Endothelial cell (in vitro differentiated cells): ENCODE data around the gene ZNF566. TPM values are rescaled to one million over a fixed set of nuclear protein-coding genes. Genes with fewer than 3 reads are reported as not detected.
A peak's percentile ranks its signal among the peaks of the same experiment; 100 is the strongest.

Experiments
- DNase-seq: peaks from one replicate; pipeline ENCODE4 v3.0.0; 2021; ENCODE audit warnings: low spot score
- H3K27ac Mint-ChIP-seq: one replicate; pipeline ENCODE4 v1.8.0; 2021; ENCODE audit warnings: mixed read lengths, inconsistent platforms; ENCODE audit not compliant: unreplicated experiment
- H3K27me3 Mint-ChIP-seq: one replicate; pipeline ENCODE4 v1.8.0; 2021; ENCODE audit warnings: mild to moderate bottlenecking, moderate library complexity, mixed read lengths, inconsistent platforms; ENCODE audit not compliant: unreplicated experiment
- H3K36me3 Mint-ChIP-seq: one replicate; pipeline ENCODE4 v1.8.0; 2021; ENCODE audit warnings: mild to moderate bottlenecking, low read depth, mixed read lengths, inconsistent platforms; ENCODE audit not compliant: unreplicated experiment
- H3K4me1 Mint-ChIP-seq: one replicate; pipeline ENCODE4 v1.8.0; 2021; ENCODE audit warnings: mild to moderate bottlenecking, mixed read lengths, inconsistent platforms; ENCODE audit not compliant: unreplicated experiment
- H3K4me3 Mint-ChIP-seq: one replicate; pipeline ENCODE4 v1.8.0; 2021; ENCODE audit warnings: mild to moderate bottlenecking, mixed read lengths, inconsistent platforms; ENCODE audit not compliant: unreplicated experiment
- H3K9me3 Mint-ChIP-seq: one replicate; pipeline ENCODE4 v1.8.0; 2021; ENCODE audit warnings: mixed read lengths, inconsistent platforms; ENCODE audit not compliant: unreplicated experiment
- total RNA-seq: library from RNA; stranded (reverse); fragmentation: NEBNext Ultra II Directional; extraction: Animal tissue kit (Norgen Biotek cat#: 25700); gene quantifications from one replicate; pipeline ENCODE4 v1.2.1, GENCODE V29; 2021; ENCODE audit not compliant: unreplicated experiment
- TF ChIP-seq, protein P1 (sequence below): fragments of 200-600 bp; sonication (generic); IDR thresholded peaks from one replicate; pipeline ENCODE4 v1.5.0; 2021; ENCODE audit warnings: antibody characterized with exemption; ENCODE audit not compliant: unreplicated experiment

The ZNF566 gene
- total RNA-seq, 1 donor from 2014 or later: 10.4 TPM

- Mint-ChIP-seq H3K27me3 (no peaks in the 10 kb centered on the region), H3K4me1 (peaks cover 11% of the 10 kb centered on the region), H3K9me3 (peaks cover 5% of the 10 kb centered on the region), H3K27ac (no peak overlapping the region), H3K36me3 (peaks cover 51% of the 10 kb centered on the region), H3K4me3 (peak overlapping the region; percentile 33)
- DNase-seq: no peak
- TF ChIP-seq, protein P1, sequence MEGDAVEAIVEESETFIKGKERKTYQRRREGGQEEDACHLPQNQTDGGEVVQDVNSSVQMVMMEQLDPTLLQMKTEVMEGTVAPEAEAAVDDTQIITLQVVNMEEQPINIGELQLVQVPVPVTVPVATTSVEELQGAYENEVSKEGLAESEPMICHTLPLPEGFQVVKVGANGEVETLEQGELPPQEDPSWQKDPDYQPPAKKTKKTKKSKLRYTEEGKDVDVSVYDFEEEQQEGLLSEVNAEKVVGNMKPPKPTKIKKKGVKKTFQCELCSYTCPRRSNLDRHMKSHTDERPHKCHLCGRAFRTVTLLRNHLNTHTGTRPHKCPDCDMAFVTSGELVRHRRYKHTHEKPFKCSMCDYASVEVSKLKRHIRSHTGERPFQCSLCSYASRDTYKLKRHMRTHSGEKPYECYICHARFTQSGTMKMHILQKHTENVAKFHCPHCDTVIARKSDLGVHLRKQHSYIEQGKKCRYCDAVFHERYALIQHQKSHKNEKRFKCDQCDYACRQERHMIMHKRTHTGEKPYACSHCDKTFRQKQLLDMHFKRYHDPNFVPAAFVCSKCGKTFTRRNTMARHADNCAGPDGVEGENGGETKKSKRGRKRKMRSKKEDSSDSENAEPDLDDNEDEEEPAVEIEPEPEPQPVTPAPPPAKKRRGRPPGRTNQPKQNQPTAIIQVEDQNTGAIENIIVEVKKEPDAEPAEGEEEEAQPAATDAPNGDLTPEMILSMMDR: no peak
Observed at GRCh38 chr19:36409841-36410240, 79.5 kb downstream of the ZNF566 start.

- peaks cover 13% of the 10 kb centered on the region for H3K4me1 Mint-ChIP-seq
- H3K4me3 Mint-ChIP-seq: peak overlapping the region; percentile 78
- peaks cover 5% of the 10 kb centered on the region for H3K9me3 Mint-ChIP-seq
- TF ChIP-seq, protein P1: no peak
- DNase-seq: no peak
- H3K27me3 Mint-ChIP-seq: no peaks in the 10 kb centered on the region
- peak overlapping the region; percentile 51 for H3K27ac Mint-ChIP-seq
- H3K36me3 Mint-ChIP-seq: peaks cover 58% of the 10 kb centered on the region
Observed at GRCh38 chr19:36408101-36408500, 81.3 kb downstream of the ZNF566 start.

DNA sequence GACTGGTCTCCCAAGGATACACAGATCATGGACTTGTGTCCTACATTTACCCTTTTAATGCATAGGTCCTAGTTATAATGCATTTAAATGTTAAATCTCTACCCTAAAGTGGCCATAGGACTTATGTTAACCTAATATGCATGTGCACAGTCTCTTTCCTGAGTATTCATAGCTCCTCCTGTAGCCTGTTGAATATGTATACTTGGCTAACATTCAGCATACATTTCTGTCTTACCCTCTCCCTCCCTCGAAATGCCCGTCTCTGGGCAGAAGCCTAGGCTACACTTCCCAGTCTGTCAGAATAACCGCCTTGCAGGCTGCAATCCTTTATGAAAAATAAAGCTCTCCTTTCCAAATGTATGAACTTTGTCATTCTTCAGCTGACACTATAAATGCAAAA is 84.9 kb downstream of the ZNF566 start:
- Mint-ChIP-seq H3K36me3 (peaks cover 64% of the 10 kb centered on the region), H3K27me3 (no peaks in the 10 kb centered on the region), H3K4me3 (peak overlapping the region; percentile 34), H3K27ac (no peak overlapping the region), H3K9me3 (peaks cover 5% of the 10 kb centered on the region), H3K4me1 (peaks cover 13% of the 10 kb centered on the region)
- DNase-seq: no peak
- TF ChIP-seq, protein P1: no peak

DNA sequence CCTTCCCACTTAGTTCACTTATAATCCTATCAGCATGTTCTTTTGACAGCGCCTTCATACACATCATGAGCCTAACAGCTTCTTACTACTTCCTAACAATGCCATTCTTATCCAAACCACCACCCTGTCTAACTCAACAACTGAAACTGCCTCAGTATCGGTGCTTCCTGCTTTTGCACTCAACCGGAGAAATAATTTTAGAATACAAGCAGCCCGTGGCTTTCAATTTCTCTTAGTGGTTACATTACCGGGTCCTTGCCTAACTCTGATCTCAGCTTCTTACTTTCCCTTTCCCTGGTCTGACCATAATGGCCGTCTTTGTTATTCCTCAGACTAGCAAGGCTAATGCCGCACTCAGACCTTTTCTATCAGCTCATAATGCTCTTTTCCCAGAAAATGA is 87.9 kb downstream of the ZNF566 start:
- Mint-ChIP-seq H3K9me3 (peaks cover 10% of the 10 kb centered on the region), H3K4me3 (peak overlapping the region; percentile 73), H3K36me3 (peaks cover 74% of the 10 kb centered on the region), H3K27me3 (no peaks in the 10 kb centered on the region), H3K27ac (no peak overlapping the region), H3K4me1 (peaks cover 4% of the 10 kb centered on the region)
- no peak for DNase-seq
- TF ChIP-seq, protein P1: no peak

DNA sequence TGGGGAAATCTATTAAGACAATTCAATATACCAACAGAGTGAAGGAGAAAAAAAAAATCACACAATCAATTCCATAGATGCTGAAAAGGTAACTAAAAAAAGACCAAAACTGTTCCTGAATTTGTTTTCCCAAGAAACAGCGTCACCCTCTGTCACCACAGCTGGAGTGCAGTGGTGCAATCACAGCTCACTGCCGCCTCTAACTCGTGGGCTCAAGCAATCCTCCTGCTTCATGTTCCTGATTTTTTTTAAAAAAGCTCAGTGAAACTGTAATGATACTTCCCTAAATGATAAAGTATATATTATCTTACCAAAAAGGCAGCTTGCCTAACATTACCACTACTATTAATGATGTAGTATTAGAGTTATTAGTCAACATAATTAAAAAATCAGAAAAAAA is 90.8 kb downstream of the ZNF566 start:
- Mint-ChIP-seq H3K9me3 (peaks cover 19% of the 10 kb centered on the region), H3K27ac (no peak overlapping the region), H3K27me3 (peaks cover 2% of the 10 kb centered on the region), H3K36me3 (peaks cover 70% of the 10 kb centered on the region), H3K4me1 (no peaks in the 10 kb centered on the region), H3K4me3 (no peak overlapping the region)
- DNase-seq: no peak
- TF ChIP-seq, protein P1: no peak

Other genes with a start within 250 kb of the ZNF566 start
- gene ZFP14, start 110.4 kb downstream of the ZNF566 start, total RNA-seq: 13.9 TPM
- 11.5 TPM for gene ZFP82, start 70.9 kb downstream of the ZNF566 start, total RNA-seq
- 20.6 TPM for gene ZNF260, start 38.7 kb upstream of the ZNF566 start, total RNA-seq
- 19.0 TPM for gene ZNF529, start 83.7 kb upstream of the ZNF566 start, total RNA-seq
- 12.5 TPM for gene ZNF382, start 115.8 kb upstream of the ZNF566 start, total RNA-seq
- gene ZNF461, start 177.3 kb upstream of the ZNF566 start, total RNA-seq: 9.2 TPM
- 9.7 TPM for gene ZNF567, start 198.1 kb upstream of the ZNF566 start, total RNA-seq